Effector memory CD8-positive, alpha-beta T cell (primary cell): ENCODE measurements around the gene SPDYA.
A peak's percentile ranks its signal among the peaks of the same experiment; 100 is the strongest.
"Not testable (repeated sequence)": the region's sequence is repeated elsewhere in the genome, so short reads cannot be mapped to it uniquely, and the experiment has no call there.

Experiments
- ATAC-seq: fragments of 150-1000 bp; cut with Tn5 transposase; replicated peaks from 2 replicates; pipeline ENCODE4 v1.10.0; 2021; ENCODE audit warnings: mild to moderate bottlenecking, moderate library complexity
- DNase-seq, 3 experiments: peaks; one replicate each; pipeline ENCODE4 v3.0.0; 2021
- H3K27ac Mint-ChIP-seq, 2 donors: one replicate each; pipeline ENCODE4 v1.8.0; 2022; ENCODE audit warnings: mild to moderate bottlenecking in 2 of 2, mixed read lengths in 2 of 2, moderate library complexity in 2 of 2
- H3K27me3 Mint-ChIP-seq, 2 donors: one replicate each; pipeline ENCODE4 v1.8.0; 2022; ENCODE audit warnings: mixed read lengths in 2 of 2
- H3K36me3 Mint-ChIP-seq: one replicate; pipeline ENCODE4 v1.8.0; 2022; ENCODE audit warnings: mild to moderate bottlenecking, moderate library complexity, mixed read lengths; ENCODE audit not compliant: insufficient read depth
- H3K4me1 Mint-ChIP-seq, 2 donors: one replicate each; pipeline ENCODE4 v1.8.0; 2022; ENCODE audit warnings: low read depth in 2 of 2, mixed read lengths in 2 of 2
- H3K4me3 Mint-ChIP-seq, 2 donors: one replicate each; pipeline ENCODE4 v1.8.0; 2022; ENCODE audit warnings: mild to moderate bottlenecking in 2 of 2, mixed read lengths in 2 of 2, moderate library complexity in 2 of 2
- H3K9me3 Mint-ChIP-seq, 2 donors: one replicate each; pipeline ENCODE4 v1.8.0; 2022; ENCODE audit warnings: mixed read lengths in 2 of 2

Gene SPDYA

GRCh38 chr2:28784570-28784969 lies 26.1 kb upstream of the SPDYA start:
- DNase-seq, H3K27ac Mint-ChIP-seq, H3K4me1 Mint-ChIP-seq, ATAC-seq, H3K4me3 Mint-ChIP-seq, H3K9me3 Mint-ChIP-seq, H3K27me3 Mint-ChIP-seq: not testable (repeated sequence)
- H3K36me3 Mint-ChIP-seq: peaks cover 97% of the 10 kb centered on the region

GRCh38 chr2:28796620-28797019 lies 14.0 kb upstream of the SPDYA start:
- Mint-ChIP-seq H3K4me1 (peaks cover 30 to 32% of the 10 kb centered on the region in 2 donors), H3K36me3 (peaks cover 72% of the 10 kb centered on the region), H3K27me3 (no peaks in the 10 kb centered on the region), H3K4me3 (no peak overlapping the region), H3K9me3 (no peaks in the 10 kb centered on the region), H3K27ac (peak overlapping the region; percentile 60 to 70)
- DNase-seq (no peak), ATAC-seq (no peak)

- Mint-ChIP-seq H3K4me3 (no peak overlapping the region), H3K27me3 (no peaks in the 10 kb centered on the region), H3K4me1 (peaks cover 9 to 12% of the 10 kb centered on the region in 2 donors), H3K9me3 (no peaks in the 10 kb centered on the region), H3K27ac (no peak overlapping the region), H3K36me3 (peaks cover 76% of the 10 kb centered on the region)
- DNase-seq (no peak), ATAC-seq (no peak)
Measured at GRCh38 chr2:28801726-28802125, 8.9 kb upstream of the SPDYA start.

- Mint-ChIP-seq H3K36me3 (peaks cover 70% of the 10 kb centered on the region), H3K9me3 (no peaks in the 10 kb centered on the region), H3K27ac (no peak overlapping the region), H3K4me3 (no peak overlapping the region), H3K27me3 (no peaks in the 10 kb centered on the region), H3K4me1 (no peaks in the 10 kb centered on the region)
- DNase-seq (no peak), ATAC-seq (no peak)
Measured at GRCh38 chr2:28802975-28803429, 7.6 kb upstream of the SPDYA start.

GRCh38 chr2:28809927-28810326 lies 707 bp upstream of the SPDYA start:
- Mint-ChIP-seq H3K36me3 (peaks cover 23% of the 10 kb centered on the region), H3K9me3 (no peaks in the 10 kb centered on the region), H3K27ac (peak overlapping the region; percentile 64 to 76), H3K4me1 (peaks cover 7% of the 10 kb centered on the region in 2 donors), H3K27me3 (no peaks in the 10 kb centered on the region), H3K4me3 (peak overlapping the region; percentile 81 to 84)
- ATAC-seq: no peak
- DNase-seq: no peak

- ATAC-seq: no peak
- no peak for DNase-seq
- Mint-ChIP-seq H3K27ac (no peak overlapping the region), H3K9me3 (no peaks in the 10 kb centered on the region), H3K27me3 (no peaks in the 10 kb centered on the region), H3K4me1 (no peaks in the 10 kb centered on the region), H3K36me3 (peaks cover 3% of the 10 kb centered on the region), H3K4me3 (no peak overlapping the region)
Measured at GRCh38 chr2:28818053-28818452, 7.4 kb downstream of the SPDYA start.

- H3K27me3 Mint-ChIP-seq: no peaks in the 10 kb centered on the region
- H3K4me3 Mint-ChIP-seq: no peak overlapping the region
- H3K9me3 Mint-ChIP-seq: no peaks in the 10 kb centered on the region
- H3K4me1 Mint-ChIP-seq: no peaks in the 10 kb centered on the region
- peak; percentile 61 to 76 (median 64) for DNase-seq
- peaks cover 3% of the 10 kb centered on the region for H3K36me3 Mint-ChIP-seq
- no peak overlapping the region for H3K27ac Mint-ChIP-seq
- ATAC-seq: peak; percentile 87
Measured at GRCh38 chr2:28821295-28821958, 10.8 kb downstream of the SPDYA start.

- no peak overlapping the region for H3K4me3 Mint-ChIP-seq
- ATAC-seq (no peak), DNase-seq (no peak)
- H3K4me1 Mint-ChIP-seq: no peaks in the 10 kb centered on the region
- H3K9me3 Mint-ChIP-seq: no peaks in the 10 kb centered on the region
- no peak overlapping the region for H3K27ac Mint-ChIP-seq
- H3K27me3 Mint-ChIP-seq: no peaks in the 10 kb centered on the region
- H3K36me3 Mint-ChIP-seq: peaks cover 3% of the 10 kb centered on the region
Measured at GRCh38 chr2:28822036-28822435, 11.4 kb downstream of the SPDYA start.

- Mint-ChIP-seq H3K4me1 (no peaks in the 10 kb centered on the region), H3K36me3 (peaks cover 2% of the 10 kb centered on the region), H3K27ac (no peak overlapping the region)
Measured at GRCh38 chr2:28824207-28824606, 13.6 kb downstream of the SPDYA start.

GRCh38 chr2:28824870-28825269 lies 14.2 kb downstream of the SPDYA start:
- no peaks in the 10 kb centered on the region for H3K27me3 Mint-ChIP-seq
- H3K27ac Mint-ChIP-seq: no peak overlapping the region
- no peak overlapping the region for H3K4me3 Mint-ChIP-seq
- peaks cover 2% of the 10 kb centered on the region for H3K36me3 Mint-ChIP-seq
- H3K4me1 Mint-ChIP-seq: no peaks in the 10 kb centered on the region
- H3K9me3 Mint-ChIP-seq: no peaks in the 10 kb centered on the region
- no peak for ATAC-seq
- DNase-seq: no peak

More at GRCh38 chr2:28824207-28824606, 13.6 kb downstream of the SPDYA start:
- no peaks in the 10 kb centered on the region for H3K9me3 Mint-ChIP-seq
- ATAC-seq (no peak), DNase-seq (no peak)
- no peak overlapping the region for H3K4me3 Mint-ChIP-seq
- H3K27me3 Mint-ChIP-seq: no peaks in the 10 kb centered on the region

GRCh38 chr2:28828382-28828781 lies 17.7 kb downstream of the SPDYA start:
- Mint-ChIP-seq H3K4me1 (no peaks in the 10 kb centered on the region), H3K36me3 (peaks cover 2% of the 10 kb centered on the region), H3K9me3 (no peaks in the 10 kb centered on the region), H3K27ac (no peak overlapping the region), H3K4me3 (no peak overlapping the region), H3K27me3 (no peaks in the 10 kb centered on the region)
- ATAC-seq (no peak), DNase-seq (no peak)

GRCh38 chr2:28833740-28834470 lies 23.3 kb downstream of the SPDYA start:
- Mint-ChIP-seq H3K27ac (no peak overlapping the region), H3K4me3 (no peak overlapping the region), H3K4me1 (no peaks in the 10 kb centered on the region), H3K36me3 (no peaks in the 10 kb centered on the region), H3K27me3 (no peaks in the 10 kb centered on the region), H3K9me3 (no peaks in the 10 kb centered on the region)
- DNase-seq: no peak
- no peak for ATAC-seq

GRCh38 chr2:28835781-28836180 lies 25.1 kb downstream of the SPDYA start:
- H3K9me3 Mint-ChIP-seq: no peaks in the 10 kb centered on the region
- no peak overlapping the region for H3K4me3 Mint-ChIP-seq
- no peak overlapping the region for H3K27ac Mint-ChIP-seq
- no peak for DNase-seq
- ATAC-seq: no peak
- no peaks in the 10 kb centered on the region for H3K4me1 Mint-ChIP-seq
- H3K27me3 Mint-ChIP-seq: no peaks in the 10 kb centered on the region
- H3K36me3 Mint-ChIP-seq: no peaks in the 10 kb centered on the region

GRCh38 chr2:28838971-28839370 lies 28.3 kb downstream of the SPDYA start:
- Mint-ChIP-seq H3K36me3 (no peaks in the 10 kb centered on the region), H3K4me3 (no peak overlapping the region), H3K27ac (no peak overlapping the region), H3K4me1 (no peaks in the 10 kb centered on the region), H3K9me3 (no peaks in the 10 kb centered on the region), H3K27me3 (no peaks in the 10 kb centered on the region)
- no peak for ATAC-seq
- no peak for DNase-seq
